ENCODE results near the gene ARF1.

Gene ARF1

DNA sequence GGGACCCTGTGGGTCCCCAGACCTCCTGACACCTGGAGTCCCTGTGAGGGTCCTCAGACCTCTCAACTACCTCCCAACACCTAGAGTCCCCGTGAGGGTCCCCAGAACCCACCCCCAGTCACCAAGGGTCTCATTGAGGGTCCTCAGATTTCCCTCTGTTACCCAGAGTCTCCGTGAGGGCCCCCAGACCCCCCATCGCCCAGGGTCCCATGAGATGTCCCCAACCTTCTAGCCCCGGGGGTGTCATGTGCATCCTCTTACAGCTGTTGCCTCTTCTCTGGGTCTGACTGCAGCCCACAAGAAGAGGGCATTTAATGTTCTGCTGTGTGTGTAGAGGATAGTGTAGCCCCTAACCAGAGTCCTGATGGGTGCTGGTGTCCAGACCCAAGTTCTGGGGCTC is 65.3 kb downstream of the ARF1 start:
- Mint-ChIP-seq H3K9me3 (no peaks in the 10 kb centered on the region), H3K4me3 (no peak overlapping the region), H3K36me3 (ENCODE audit: low read depth) (peaks cover 9% of the 10 kb centered on the region), H3K27ac (no peak overlapping the region), H3K4me1 (ENCODE audit: low read depth) (peaks cover 13% of the 10 kb centered on the region), H3K27me3 (ENCODE audit: low read depth) (no peaks in the 10 kb centered on the region)
- DNase-seq (ENCODE audit: low spot score): no peak

DNA sequence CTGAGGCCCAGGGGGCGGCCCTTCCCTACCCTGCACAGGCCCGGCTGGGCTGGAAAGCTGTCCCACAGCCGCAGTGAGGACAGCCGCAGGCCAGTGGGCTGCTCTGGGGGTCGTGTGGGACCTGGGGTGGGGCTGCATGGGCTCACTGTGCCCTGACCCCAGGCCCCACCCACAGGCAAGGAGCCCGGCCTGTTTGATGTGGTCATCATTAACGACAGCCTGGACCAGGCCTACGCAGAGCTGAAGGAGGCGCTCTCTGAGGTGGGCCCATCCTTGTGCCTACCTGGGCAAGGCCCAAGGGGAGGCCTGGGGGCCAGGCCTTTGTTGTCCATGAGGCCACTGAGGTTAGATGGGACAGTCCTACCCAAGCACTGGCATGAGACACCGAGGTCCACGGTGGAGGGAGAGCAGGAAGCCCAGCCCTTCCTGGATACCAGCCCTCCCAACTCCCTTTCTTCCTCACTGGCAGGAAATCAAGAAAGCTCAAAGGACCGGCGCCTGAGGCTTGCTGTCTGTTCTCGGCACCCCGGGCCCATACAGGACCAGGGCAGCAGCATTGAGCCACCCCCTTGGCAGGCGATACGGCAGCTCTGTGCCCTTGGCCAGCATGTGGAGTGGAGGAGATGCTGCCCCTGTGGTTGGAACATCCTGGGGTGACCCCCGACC is 65.8 kb downstream of the ARF1 start:
- H3K9me3 Mint-ChIP-seq: no peaks in the 10 kb centered on the region
- H3K36me3 Mint-ChIP-seq (ENCODE audit: low read depth): peaks cover 9% of the 10 kb centered on the region
- no peak overlapping the region for H3K27ac Mint-ChIP-seq
- H3K4me1 Mint-ChIP-seq (ENCODE audit: low read depth): peaks cover 8% of the 10 kb centered on the region
- no peak overlapping the region for H3K4me3 Mint-ChIP-seq
- H3K27me3 Mint-ChIP-seq (ENCODE audit: low read depth): no peaks in the 10 kb centered on the region
- no peak for DNase-seq (ENCODE audit: low spot score)

Data from T-helper 2 cell treated with Interferon-gamma antibody and Interleukin-4, amounts not matched to agents 5 μg/mL and 100 μg/mL, for 36 hours (primary cell).